ENCODE measurements around the gene ZMYND8. TPM values are rescaled to one million over a fixed set of nuclear protein-coding genes. Genes with fewer than 3 reads are reported as not detected.

The ZMYND8 gene
- total and polyA plus RNA-seq, 2 of the 8 experiments (the other 6 are each of a cell fraction or from before 2014, with no cell fraction given): 50.5 to 163 TPM

GRCh38 chr20:47336129-47336754, 20.3 kb downstream of the ZMYND8 start:
- peaks cover 61 to 99% of the 10 kb centered on the region in 2 experiments for H3K79me2 ChIP-seq (ENCODE audit: control insufficient read depth in 1 of 2, insufficient read depth in 2 of 2, low read length in 2 of 2)
- no peaks in the 10 kb centered on the region for H3K27me3 ChIP-seq (replicated peaks in 1 of 4; ENCODE audit: control insufficient read depth in 3 of 4, extremely low read depth in 1 of 4, insufficient read depth in 3 of 4, low read length in 3 of 4)
- H4K20me1 ChIP-seq (replicated peaks in 1 of 2; ENCODE audit: control insufficient read depth in 1 of 2, insufficient read depth in 2 of 2, low read length in 2 of 2): peaks cover 11 to 34% of the 10 kb centered on the region in 2 experiments
- peak overlapping the region; percentile 79 for H2BK5ac ChIP-seq (ENCODE audit: low read depth, low read length)
- H3K4me1 ChIP-seq (replicated peaks in 1 of 4; ENCODE audit: control insufficient read depth in 3 of 4, insufficient read depth in 4 of 4, low read length in 3 of 4): peaks cover 5 to 23% (median 15%) of the 10 kb centered on the region in 4 experiments; a peak in 6 of 7 replicates
- H3K36me3 ChIP-seq (ENCODE audit: control insufficient read depth in 2 of 4, insufficient read depth in 4 of 4, low read length in 3 of 4): peaks cover 3 to 20% (median 6%) of the 10 kb centered on the region in 4 experiments; a peak in 4 of 8 replicates
- FAIRE-seq (no peak), DNase-seq (ENCODE audit: low read depth in 1 of 2, low spot score in 2 of 2) (no peak)
- no peak overlapping the region for H4K5ac ChIP-seq (ENCODE audit: insufficient read length, low read depth, low read length)
- no peak overlapping the region for H3K4ac ChIP-seq (replicated peaks; ENCODE audit: insufficient read length, low read depth, low read length)
- WGBS, 2 experiments (ENCODE audit: extremely low coverage in 1 of 2, insufficient coverage in 1 of 2, insufficient read length in 1 of 2, insufficient replicate concordance in 2 of 2, low coverage in 1 of 2, low lambda C conversion rate in 2 of 2, missing lambda C conversion rate in 1 of 2): 89% methylated on average over 17 of the region's 17 CpGs; no CpG with 5 or more reads in 1 of the 2 experiments
- no peak overlapping the region; a peak in 1 of 8 replicates for H3K4me3 ChIP-seq (ENCODE audit: extremely low read depth in 1 of 4, insufficient read depth in 2 of 4, low read depth in 3 of 4, low read length in 4 of 4)
- no peak overlapping the region for H3K14ac ChIP-seq (ENCODE audit: insufficient read length)
- H4K8ac ChIP-seq (ENCODE audit: extremely low read depth, insufficient read depth, low read length): no peak overlapping the region
- no peak overlapping the region for H4K91ac ChIP-seq (replicated peaks; ENCODE audit: insufficient read length, low read length)
- TF ChIP-seq RBBP5 (IDR thresholded peaks at IDR 0.05; ENCODE audit: borderline replicate concordance, low read depth, low read length) (no peak), TAF7 (optimal IDR thresholded peaks at IDR 0.05; ENCODE audit: borderline replicate concordance, low read depth, low read length) (no peak), SIN3A (conservative IDR thresholded peaks at IDR 0.05 in 1 of 2, IDR thresholded peaks at IDR 0.05 in 1 of 2; ENCODE audit: low read depth in 1 of 2, low read length in 2 of 2) (no peak), SUZ12 (IDR thresholded peaks at IDR 0.05; ENCODE audit: low read length) (no peak), NANOG (IDR thresholded peaks at IDR 0.05; ENCODE audit: insufficient read depth, low read depth, low read length, poor library complexity, severe bottlenecking) (no peak)
- H3K79me1 ChIP-seq (ENCODE audit: low read depth, low read length): peaks cover 19% of the 10 kb centered on the region
- peak overlapping the region; percentile 32; the same call in 1 of the 2 replicates for H3K27ac ChIP-seq (ENCODE audit: low read depth, low read length)
- 0 out of 2 replicates have a peak overlapping the region, but pooled peaks have one; percentile 54 for H2BK15ac ChIP-seq (ENCODE audit: low read length)
- no peak overlapping the region for H2BK120ac ChIP-seq (replicated peaks; ENCODE audit: low read depth, low read length)
- CTCF ChIA-PET (ENCODE audit: partially characterized antibody): interaction anchor here (0.6 to 0.8 kb wide), 3 partner anchors 9 to 45 kb away, joined by 3 read pairs; no protein-coding TSS in a partner anchor
- 0 out of 2 replicates have a peak overlapping the region, but pooled peaks have one; percentile 3 for H3K18ac ChIP-seq (ENCODE audit: extremely low read depth, low read length)
- peak overlapping the region; percentile 33; the same call in 1 of the 2 replicates for H2AK5ac ChIP-seq (ENCODE audit: low read depth, low read length)
- H2BK20ac ChIP-seq (ENCODE audit: low read length): no peak overlapping the region
- no peak overlapping the region for H3K56ac ChIP-seq (replicated peaks; ENCODE audit: insufficient read length, low read depth, low read length)
- H3K23ac ChIP-seq (ENCODE audit: insufficient read length): no peak overlapping the region
- H3K9ac ChIP-seq (replicated peaks in 1 of 4; ENCODE audit: extremely low read depth in 1 of 4, low read depth in 3 of 4, low read length in 3 of 4): peak overlapping the region in 2 of 4 experiments; percentile 5 to 21; a peak in 2 of 7 replicates
- H2AFZ ChIP-seq (ENCODE audit: low read length): no peak overlapping the region
- H3K4me2 ChIP-seq (ENCODE audit: insufficient read depth in 1 of 2, low read depth in 2 of 2, low read length in 2 of 2): peak overlapping the region in 1 of 2 experiments; percentile 10; a peak in 2 of 4 replicates
- POLR2A ChIA-PET (ENCODE audit: partially characterized antibody): interaction anchor here (0.7 to 42.1 kb wide), 6 partner anchors 10 to 37 kb away, joined by 3 to 1191 read pairs (median 4); no protein-coding TSS in a partner anchor
- H3K9me3 ChIP-seq (ENCODE audit: insufficient read depth in 2 of 2, low read depth in 1 of 2, low read length in 1 of 2): no peaks in the 10 kb centered on the region
- H2BK12ac ChIP-seq (ENCODE audit: low read depth, low read length): no peak overlapping the region; the same call in 1 of the 2 replicates
- H3K23me2 ChIP-seq (ENCODE audit: low read depth, low read length): no peaks in the 10 kb centered on the region

All from H1 (cell line).